Measurements from ENCODE around the gene AMPH. TPM values are rescaled to one million over a fixed set of nuclear protein-coding genes. Genes with fewer than 3 reads are reported as not detected.
"Not testable (repeated sequence)": the region's sequence is repeated elsewhere in the genome, so short reads cannot be mapped to it uniquely, and the experiment has no call there.

AMPH gene
- total and polyA plus RNA-seq, 7 experiments from 2014 or later, result 0.11 to 0.28 TPM; not detected in 5

- intact Hi-C loops (cut with micrococcal nuclease), result no loop called here
- Mint-ChIP-seq H3K36me3 (no peaks in the 10 kb centered on the region), H3K4me1 (no peaks in the 10 kb centered on the region), H3K27me3 (peaks cover 0 to 11% (median 5%) of the 10 kb centered on the region in 5 donors), H3K27ac (no peak overlapping the region), H3K9me3 (no peaks in the 10 kb centered on the region), H3K4me3 (no peak overlapping the region)
- no peak for ATAC-seq
- Histone ChIP-seq H3K36me3 (ENCODE audit: control insufficient read depth in 2 of 3, insufficient read depth in 3 of 3, low read length in 3 of 3) (no peaks in the 10 kb centered on the region), H3K4me3 (ENCODE audit: low read length) (no peak overlapping the region), H3K4me1 (ENCODE audit: control insufficient read depth in 2 of 2, insufficient read depth in 2 of 2, low read length in 2 of 2) (no peaks in the 10 kb centered on the region), H3K27ac (ENCODE audit: low read depth, low read length) (no peak overlapping the region), H3K9me3 (ENCODE audit: control insufficient read depth in 2 of 3, low read length in 3 of 3) (no peaks in the 10 kb centered on the region), H3K27me3 (ENCODE audit: control insufficient read depth in 2 of 2, insufficient read depth in 2 of 2, low read length in 2 of 2) (no peaks in the 10 kb centered on the region)
- POLR2A ChIA-PET, result no interaction called here
- no peak for DNase-seq
- CTCF ChIA-PET, result interaction anchor here (0.5 kb wide), 1 partner anchor 146 kb away, joined by 3 read pairs; no protein-coding TSS in a partner anchor
Observed at GRCh38 chr7:38585572-38586354, 45.4 kb downstream of the AMPH start.

- Histone ChIP-seq H3K4me3 (ENCODE audit: low read length) (no peak overlapping the region), H3K4me1 (ENCODE audit: control insufficient read depth in 2 of 2, insufficient read depth in 2 of 2, low read length in 2 of 2) (no peaks in the 10 kb centered on the region), H3K36me3 (ENCODE audit: control insufficient read depth in 2 of 3, insufficient read depth in 3 of 3, low read length in 3 of 3) (no peaks in the 10 kb centered on the region), H3K27ac (ENCODE audit: low read depth, low read length) (no peak overlapping the region), H3K27me3 (ENCODE audit: control insufficient read depth in 2 of 2, insufficient read depth in 2 of 2, low read length in 2 of 2) (no peaks in the 10 kb centered on the region), H3K9me3 (ENCODE audit: control insufficient read depth in 2 of 3, low read length in 3 of 3) (no peaks in the 10 kb centered on the region)
- Mint-ChIP-seq H3K9me3 (no peaks in the 10 kb centered on the region), H3K4me1 (no peaks in the 10 kb centered on the region), H3K27ac (no peak overlapping the region), H3K36me3 (no peaks in the 10 kb centered on the region), H3K4me3 (no peak overlapping the region), H3K27me3 (peaks cover under 1 to 11% (median 4%) of the 10 kb centered on the region in 5 donors)
- ATAC-seq (no peak), DNase-seq (no peak)
- ChIA-PET POLR2A (no interaction called here), CTCF (interaction anchor here (0.5 kb wide), 1 partner anchor 145 kb away, joined by 3 read pairs; no protein-coding TSS in a partner anchor)
- intact Hi-C loops (cut with micrococcal nuclease), result no loop called here
Observed at GRCh38 chr7:38584443-38585210, 46.5 kb downstream of the AMPH start.

- ATAC-seq, result no peak
Observed at GRCh38 chr7:38580485-38580884, 50.7 kb downstream of the AMPH start.

DNA sequence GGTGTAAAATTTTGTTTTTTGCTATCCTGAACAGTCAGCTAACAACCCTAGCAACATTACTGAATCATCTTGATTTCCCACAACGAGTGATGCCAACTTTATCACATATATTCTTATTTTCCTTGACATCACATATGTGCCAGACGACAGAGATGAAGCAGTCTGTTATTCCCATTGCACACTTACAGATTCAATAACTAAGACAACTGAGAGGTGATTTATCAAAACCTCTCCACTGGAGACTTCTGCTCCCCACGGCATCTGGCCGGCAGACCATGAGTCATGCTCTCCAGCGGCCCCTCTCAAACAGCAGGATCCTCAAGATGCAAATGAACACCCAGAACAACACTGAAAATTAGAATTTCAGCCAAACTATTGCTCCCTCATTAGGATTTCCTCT lies 57.1 kb downstream of the AMPH start:
- H3K36me3 Mint-ChIP-seq, result peaks cover 0 to 6% (median 0%) of the 10 kb centered on the region in 5 donors
- H3K36me3 ChIP-seq (ENCODE audit: control insufficient read depth in 2 of 3, insufficient read depth in 3 of 3, low read length in 3 of 3), result no peaks in the 10 kb centered on the region
- intact Hi-C loops (cut with micrococcal nuclease), result no loop called here
- ATAC-seq (no peak), DNase-seq (no peak)
- H3K4me3 ChIP-seq (ENCODE audit: low read length), result no peak overlapping the region
- H3K27me3 ChIP-seq (ENCODE audit: control insufficient read depth in 2 of 2, insufficient read depth in 2 of 2, low read length in 2 of 2), result no peaks in the 10 kb centered on the region
- H3K9me3 Mint-ChIP-seq, result peaks cover 0 to 12% (median 5%) of the 10 kb centered on the region in 11 donors
- peaks cover 0 to 14% (median 8%) of the 10 kb centered on the region in 5 donors for H3K27me3 Mint-ChIP-seq
- no peak overlapping the region for H3K4me3 Mint-ChIP-seq
- H3K27ac Mint-ChIP-seq, result no peak overlapping the region
- H3K4me1 Mint-ChIP-seq, result no peaks in the 10 kb centered on the region
- H3K4me1 ChIP-seq (ENCODE audit: control insufficient read depth in 2 of 2, insufficient read depth in 2 of 2, low read length in 2 of 2), result no peaks in the 10 kb centered on the region
- H3K27ac ChIP-seq (ENCODE audit: low read depth, low read length), result no peak overlapping the region
- ChIA-PET POLR2A (no interaction called here), CTCF (no interaction called here)
- no peaks in the 10 kb centered on the region for H3K9me3 ChIP-seq (ENCODE audit: control insufficient read depth in 2 of 3, low read length in 3 of 3)

More at GRCh38 chr7:38580485-38580884, 50.7 kb downstream of the AMPH start:
- ChIA-PET CTCF (no interaction called here), POLR2A (no interaction called here)
- Histone ChIP-seq H3K4me3 (ENCODE audit: low read length) (no peak overlapping the region), H3K4me1 (ENCODE audit: control insufficient read depth in 2 of 2, insufficient read depth in 2 of 2, low read length in 2 of 2) (no peaks in the 10 kb centered on the region), H3K27me3 (ENCODE audit: control insufficient read depth in 2 of 2, insufficient read depth in 2 of 2, low read length in 2 of 2) (no peaks in the 10 kb centered on the region), H3K36me3 (ENCODE audit: control insufficient read depth in 2 of 3, insufficient read depth in 3 of 3, low read length in 3 of 3) (no peaks in the 10 kb centered on the region), H3K9me3 (ENCODE audit: control insufficient read depth in 2 of 3, low read length in 3 of 3) (no peaks in the 10 kb centered on the region), H3K27ac (ENCODE audit: low read depth, low read length) (no peak overlapping the region)
- H3K4me3 Mint-ChIP-seq, result no peak overlapping the region
- H3K9me3 Mint-ChIP-seq, result peaks cover 0 to 10% (median 5%) of the 10 kb centered on the region in 11 donors
- intact Hi-C loops (cut with micrococcal nuclease), result no loop called here
- H3K4me1 Mint-ChIP-seq, result no peaks in the 10 kb centered on the region
- H3K27me3 Mint-ChIP-seq, result peaks cover 0 to 19% (median 11%) of the 10 kb centered on the region in 5 donors
- H3K27ac Mint-ChIP-seq, result no peak overlapping the region
- DNase-seq, result no peak
- H3K36me3 Mint-ChIP-seq, result peaks cover 0 to 5% (median 0%) of the 10 kb centered on the region in 5 donors

- DNase-seq; H3K9me3 ChIP-seq (ENCODE audit: control insufficient read depth in 2 of 3, low read length in 3 of 3); H3K4me3 Mint-ChIP-seq; H3K27ac ChIP-seq (ENCODE audit: low read depth, low read length); H3K36me3 Mint-ChIP-seq; H3K27ac Mint-ChIP-seq; H3K4me1 Mint-ChIP-seq; H3K4me1 ChIP-seq (ENCODE audit: control insufficient read depth in 2 of 2, insufficient read depth in 2 of 2, low read length in 2 of 2); H3K36me3 ChIP-seq (ENCODE audit: control insufficient read depth in 2 of 3, insufficient read depth in 3 of 3, low read length in 3 of 3); ATAC-seq; H3K27me3 Mint-ChIP-seq; intact Hi-C loops (cut with micrococcal nuclease); POLR2A ChIA-PET; H3K4me3 ChIP-seq (ENCODE audit: low read length); H3K27me3 ChIP-seq (ENCODE audit: control insufficient read depth in 2 of 2, insufficient read depth in 2 of 2, low read length in 2 of 2): not testable (repeated sequence)
- peaks cover 0 to 12% (median 5%) of the 10 kb centered on the region in 11 donors for H3K9me3 Mint-ChIP-seq
- CTCF ChIA-PET, result interaction anchor here (0.7 kb wide), 2 partner anchors 34 to 117 kb away, joined by 3 to 5 read pairs; no protein-coding TSS in a partner anchor
Observed at GRCh38 chr7:38571620-38572019, 59.6 kb downstream of the AMPH start.

DNA sequence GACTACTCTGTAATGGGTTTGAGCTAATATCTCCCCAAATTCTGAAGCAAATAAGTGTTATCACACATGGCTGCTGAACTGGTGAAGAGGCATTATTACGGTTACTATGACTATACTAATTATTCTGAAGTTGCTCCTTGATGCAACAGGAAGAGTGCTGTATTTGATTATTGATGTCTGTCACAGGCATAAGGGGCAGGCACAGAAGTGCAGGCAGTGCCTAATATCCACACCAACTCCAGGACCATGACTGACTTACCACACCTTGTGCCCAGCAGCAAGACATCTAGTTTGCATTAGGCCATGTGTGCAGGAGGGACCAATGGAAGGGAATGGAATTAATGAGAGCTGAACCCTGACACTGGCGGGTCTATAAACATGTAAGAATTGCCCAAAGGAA lies 62.7 kb downstream of the AMPH start:
- H3K27me3 ChIP-seq (ENCODE audit: control insufficient read depth in 2 of 2, insufficient read depth in 2 of 2, low read length in 2 of 2), result no peaks in the 10 kb centered on the region
- H3K27ac Mint-ChIP-seq, result no peak overlapping the region
- ChIA-PET POLR2A (no interaction called here), CTCF (no interaction called here)
- H3K36me3 ChIP-seq (ENCODE audit: control insufficient read depth in 2 of 3, insufficient read depth in 3 of 3, low read length in 3 of 3), result no peaks in the 10 kb centered on the region
- H3K4me1 ChIP-seq (ENCODE audit: control insufficient read depth in 2 of 2, insufficient read depth in 2 of 2, low read length in 2 of 2), result no peaks in the 10 kb centered on the region
- DNase-seq (no peak), ATAC-seq (no peak)
- no peak overlapping the region for H3K27ac ChIP-seq (ENCODE audit: low read depth, low read length)
- H3K4me1 Mint-ChIP-seq, result no peaks in the 10 kb centered on the region
- no peaks in the 10 kb centered on the region for H3K9me3 ChIP-seq (ENCODE audit: control insufficient read depth in 2 of 3, low read length in 3 of 3)
- peaks cover 0 to 5% (median 0%) of the 10 kb centered on the region in 11 donors for H3K9me3 Mint-ChIP-seq
- no peak overlapping the region for H3K4me3 Mint-ChIP-seq
- H3K4me3 ChIP-seq (ENCODE audit: low read length), result no peak overlapping the region
- peaks cover 0 to 11% (median 5%) of the 10 kb centered on the region in 5 donors for H3K27me3 Mint-ChIP-seq
- H3K36me3 Mint-ChIP-seq, result no peaks in the 10 kb centered on the region
- intact Hi-C loops (cut with micrococcal nuclease), result no loop called here
